Fibroblast of mammary gland (primary cell): ENCODE measurements around the gene TKT.

ENCODE experiments used
- DNase-seq: peaks from one replicate; pipeline ENCODE4 v3.0.0-alpha.2; 2010; ENCODE audit warnings: low read depth
- H3K4me3 ChIP-seq: 2 replicates; pipeline ENCODE4 v1.5.1; 2011; ENCODE audit warnings: low read depth, mild to moderate bottlenecking, low read length, moderate library complexity; ENCODE audit not compliant: control insufficient read depth
- TF ChIP-seq, protein P1 (sequence below): conservative IDR thresholded peaks from 2 replicates; pipeline ENCODE4 v1.5.1; 2011; ENCODE audit warnings: low read depth, low read length, inconsistent platforms; ENCODE audit not compliant: control insufficient read depth, insufficient read depth

The TKT gene

GRCh38 chr3:53239800-53240199 is 16.0 kb downstream of the TKT start:
- H3K4me3 ChIP-seq, result no peak overlapping the region
- TF ChIP-seq, protein P1, sequence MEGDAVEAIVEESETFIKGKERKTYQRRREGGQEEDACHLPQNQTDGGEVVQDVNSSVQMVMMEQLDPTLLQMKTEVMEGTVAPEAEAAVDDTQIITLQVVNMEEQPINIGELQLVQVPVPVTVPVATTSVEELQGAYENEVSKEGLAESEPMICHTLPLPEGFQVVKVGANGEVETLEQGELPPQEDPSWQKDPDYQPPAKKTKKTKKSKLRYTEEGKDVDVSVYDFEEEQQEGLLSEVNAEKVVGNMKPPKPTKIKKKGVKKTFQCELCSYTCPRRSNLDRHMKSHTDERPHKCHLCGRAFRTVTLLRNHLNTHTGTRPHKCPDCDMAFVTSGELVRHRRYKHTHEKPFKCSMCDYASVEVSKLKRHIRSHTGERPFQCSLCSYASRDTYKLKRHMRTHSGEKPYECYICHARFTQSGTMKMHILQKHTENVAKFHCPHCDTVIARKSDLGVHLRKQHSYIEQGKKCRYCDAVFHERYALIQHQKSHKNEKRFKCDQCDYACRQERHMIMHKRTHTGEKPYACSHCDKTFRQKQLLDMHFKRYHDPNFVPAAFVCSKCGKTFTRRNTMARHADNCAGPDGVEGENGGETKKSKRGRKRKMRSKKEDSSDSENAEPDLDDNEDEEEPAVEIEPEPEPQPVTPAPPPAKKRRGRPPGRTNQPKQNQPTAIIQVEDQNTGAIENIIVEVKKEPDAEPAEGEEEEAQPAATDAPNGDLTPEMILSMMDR, result no peak
- DNase-seq, result no peak

- H3K4me3 ChIP-seq, result no peak overlapping the region
- TF ChIP-seq, protein P1, result no peak
- DNase-seq, result no peak
These were observed 16.9 kb downstream of the TKT start for GRCh38 chr3:53238886-53239285.

DNA sequence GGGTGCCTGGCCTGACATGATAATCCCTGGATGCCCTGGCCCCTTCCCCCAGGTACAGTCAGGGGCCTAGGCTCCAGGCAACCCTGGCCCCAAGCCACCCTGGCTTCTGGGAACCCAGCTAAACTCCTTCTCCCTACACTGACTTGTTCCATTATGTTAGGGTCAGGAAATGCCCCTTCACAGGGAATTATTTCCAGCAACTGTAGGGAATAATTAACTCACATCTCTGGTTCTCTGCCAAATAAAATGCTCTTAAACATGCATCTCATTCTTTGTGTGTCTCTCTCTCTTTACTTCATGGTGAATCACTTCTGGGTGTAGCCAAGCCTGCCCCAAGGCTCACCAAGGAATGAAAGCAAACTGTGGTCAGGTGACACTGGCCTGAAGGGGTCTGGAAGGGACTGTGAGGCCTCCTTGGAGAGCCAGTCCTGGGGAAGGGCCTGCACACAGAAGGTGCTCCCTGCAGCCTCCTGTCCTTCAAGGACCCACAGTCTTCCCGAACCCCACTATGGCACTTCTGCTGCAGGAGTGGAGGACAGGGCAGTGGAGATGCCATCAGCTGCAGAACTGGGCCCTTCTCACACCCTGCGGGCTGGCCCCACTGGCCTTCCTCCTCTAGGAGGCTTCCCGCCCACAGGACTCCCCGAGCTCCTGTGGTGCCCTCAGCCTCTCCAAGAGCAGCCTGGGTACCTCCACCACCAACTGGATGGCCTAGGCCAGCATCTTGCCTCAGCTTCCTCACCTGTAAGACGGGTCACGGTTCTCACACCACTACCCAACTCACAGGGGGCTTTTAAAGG is 17.6 kb downstream of the TKT start:
- TF ChIP-seq, protein P1, result no peak
- H3K4me3 ChIP-seq, result no peak overlapping the region
- peak; percentile 95 for DNase-seq

DNA sequence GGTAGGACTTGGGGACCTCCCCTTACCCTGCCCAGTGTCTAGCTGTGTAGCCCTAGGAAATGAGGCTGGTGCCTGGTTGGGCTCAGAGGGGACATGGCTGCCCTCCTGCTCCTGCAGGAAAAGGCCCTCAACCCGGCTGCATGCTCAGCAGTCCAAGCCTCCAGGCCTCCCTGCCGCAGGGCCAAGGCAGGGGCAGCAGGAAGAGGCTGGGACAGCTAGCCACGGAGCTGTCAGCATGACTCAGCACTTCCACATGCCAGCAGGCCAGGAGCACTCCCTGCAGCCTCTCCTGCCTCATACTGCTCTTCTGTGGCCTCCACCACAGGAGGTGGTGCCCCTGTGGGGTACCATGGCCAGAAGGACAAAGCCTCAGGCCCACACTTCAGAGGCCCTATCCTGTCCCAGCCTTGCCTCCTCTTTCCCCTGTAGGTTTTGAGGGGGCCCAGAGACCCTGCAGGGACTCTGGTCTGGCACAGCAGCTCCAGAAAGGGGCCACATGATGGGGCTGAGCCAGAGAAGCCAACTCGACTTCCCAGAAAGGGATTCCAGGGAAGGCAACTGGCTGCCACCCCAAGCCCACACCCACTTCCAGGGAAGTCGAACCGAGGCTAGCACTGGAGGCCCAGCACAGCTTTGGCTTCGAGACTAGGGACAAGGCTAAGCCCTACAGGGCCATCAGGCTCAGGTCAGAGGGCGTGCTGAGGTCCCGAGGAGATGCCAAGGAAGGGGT is 19.5 kb downstream of the TKT start:
- DNase-seq, result peak; percentile 88
- TF ChIP-seq, protein P1, result no peak
- no peak overlapping the region for H3K4me3 ChIP-seq

DNA sequence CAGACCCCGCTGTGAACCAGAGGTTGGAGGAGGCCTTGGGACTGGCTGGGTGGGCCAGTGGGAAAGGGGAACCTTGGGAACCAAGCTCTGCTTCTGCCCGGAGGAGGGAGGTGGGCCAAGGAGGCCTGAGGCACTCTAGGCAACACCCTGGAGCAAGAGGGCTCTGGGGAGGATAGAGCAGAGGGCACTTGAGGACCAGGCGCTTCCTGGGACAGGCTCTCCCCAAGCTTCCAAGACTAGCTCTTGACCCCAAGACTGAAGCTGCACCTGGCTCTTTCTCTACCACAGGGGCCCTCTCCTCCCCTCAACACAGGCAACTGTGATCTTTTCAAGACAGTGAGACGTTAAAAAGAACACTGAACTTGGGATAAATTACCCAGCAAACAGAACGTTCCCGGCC is 20.3 kb downstream of the TKT start:
- TF ChIP-seq, protein P1, result no peak
- no peak overlapping the region for H3K4me3 ChIP-seq
- no peak for DNase-seq

DNA sequence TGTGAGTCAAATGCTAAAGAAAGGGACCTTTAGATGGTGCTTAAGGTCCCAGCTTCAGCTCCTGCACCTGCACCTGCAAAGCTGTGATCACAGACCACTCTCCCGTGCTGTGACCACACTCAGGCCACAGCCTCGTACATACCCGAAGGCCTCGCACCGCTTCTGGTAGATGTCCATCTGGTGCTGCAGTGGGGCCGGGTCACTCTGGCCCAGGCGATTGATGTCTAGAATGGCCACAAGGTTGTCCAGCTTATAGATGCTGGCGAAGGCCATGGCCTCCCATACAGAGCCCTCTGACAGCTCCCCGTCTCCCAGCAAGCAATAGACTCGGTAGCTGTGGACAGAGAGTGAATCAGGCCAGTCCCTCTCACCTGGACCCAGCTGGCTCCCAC is 21.0 kb downstream of the TKT start:
- no peak for DNase-seq
- TF ChIP-seq, protein P1, result no peak
- H3K4me3 ChIP-seq, result no peak overlapping the region
